ENCODE results near the gene HBEGF.
"Not testable (repeated sequence)": the region's sequence is repeated elsewhere in the genome, so short reads cannot be mapped to it uniquely, and the experiment has no call there.

The HBEGF gene

GRCh38 chr5:140360681-140361479 lies 14.5 kb upstream of the HBEGF start:
- no peak for DNase-seq

DNA sequence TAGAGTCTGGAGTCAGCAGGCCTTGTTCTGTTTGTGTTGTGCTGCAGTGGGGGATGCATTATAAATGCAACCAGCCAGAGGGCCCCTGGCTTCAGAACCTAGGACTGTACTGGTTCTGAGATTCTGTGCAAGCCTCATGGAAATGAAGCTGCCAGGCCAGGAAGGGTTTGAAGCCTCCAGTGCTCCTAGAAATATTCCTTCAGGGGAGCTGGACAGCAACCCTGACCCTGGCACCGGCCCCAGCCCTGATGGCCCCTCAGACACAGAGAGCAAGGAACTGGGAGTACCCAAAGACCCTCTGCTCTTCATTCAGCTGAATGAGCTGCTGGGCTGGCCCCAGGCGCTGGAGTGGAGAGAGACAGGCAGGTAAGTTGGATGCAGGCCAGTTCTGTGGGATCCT lies 13.7 kb upstream of the HBEGF start, which contains the start of gene SLC4A9:
TSS of gene SLC4A9 (plus strand) at position 94 of the 400 bp plus-strand sequence. CDS start at position 137, 43 bp downstream.
- DNase-seq, result no peak

GRCh38 chr5:140358738-140359310 lies 12.4 kb upstream of the HBEGF start:
- peak; percentile 60 for DNase-seq

GRCh38 chr5:140357726-140358093 lies 11.3 kb upstream of the HBEGF start:
- peak; percentile 85 for DNase-seq

- no peak for DNase-seq
Observed at GRCh38 chr5:140356853-140357725, 10.7 kb upstream of the HBEGF start.

DNA sequence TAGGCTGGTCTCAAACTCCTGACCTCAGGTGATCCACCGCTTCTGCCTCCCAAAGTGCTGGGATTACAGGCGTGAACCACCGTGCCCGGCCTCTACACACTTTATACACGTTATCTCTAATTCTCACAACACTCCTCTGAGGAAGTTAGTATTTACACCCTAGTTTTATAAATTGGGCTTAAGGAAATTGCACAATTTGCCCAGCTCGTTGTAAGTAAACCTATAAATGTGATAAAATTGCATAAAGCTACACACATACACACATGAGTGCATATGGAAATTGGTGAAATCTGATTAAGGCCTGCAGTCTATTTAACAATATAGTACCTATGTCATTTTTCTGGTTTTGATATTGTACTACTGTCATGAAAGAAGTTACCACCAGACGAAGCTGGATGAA lies 9.1 kb upstream of the HBEGF start:
- DNase-seq, result no peak

- DNase-seq, result peak; percentile 77
Observed at GRCh38 chr5:140351609-140352334, 5.4 kb upstream of the HBEGF start.

DNA sequence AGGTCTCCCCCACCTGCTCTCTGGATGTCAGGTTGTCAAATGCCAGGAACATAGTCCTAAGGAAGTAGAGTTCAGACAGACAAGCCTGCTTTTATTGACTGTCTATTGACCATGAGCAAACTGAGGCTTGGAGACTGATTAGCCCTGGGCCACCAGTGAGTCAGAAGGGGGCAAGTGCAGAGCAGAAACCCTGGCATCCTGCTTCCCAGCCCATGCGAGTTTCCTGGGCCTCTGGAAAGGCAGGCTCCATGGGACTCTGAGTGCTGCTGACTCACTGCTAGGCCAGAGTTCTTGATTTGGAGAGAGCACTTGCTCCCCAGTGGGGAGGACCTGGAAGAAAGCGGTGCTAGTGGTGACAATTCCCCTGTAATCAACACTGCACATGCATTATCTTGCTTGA lies 2.8 kb upstream of the HBEGF start:
- DNase-seq, result peak; percentile 54

DNA sequence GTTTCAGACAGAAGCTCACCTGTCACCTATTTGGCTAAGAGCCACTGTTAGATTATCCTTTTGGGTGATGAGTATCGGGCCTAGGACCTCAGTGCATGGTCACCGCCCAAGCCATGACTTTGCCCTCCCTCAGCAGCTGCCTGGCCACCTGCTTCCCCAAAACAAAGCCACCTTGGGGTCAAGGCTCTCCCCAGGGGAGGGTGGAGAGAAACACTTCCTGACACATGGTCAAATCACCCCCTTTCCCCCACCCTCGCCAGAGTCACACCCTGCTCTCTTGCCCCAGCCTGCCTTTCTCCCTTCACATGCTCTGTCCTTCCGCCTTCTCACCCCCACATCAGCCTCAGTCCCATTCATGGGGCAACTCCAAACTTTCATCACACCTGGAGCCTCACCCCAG lies 1.7 kb upstream of the HBEGF start:
- no peak for DNase-seq

DNA sequence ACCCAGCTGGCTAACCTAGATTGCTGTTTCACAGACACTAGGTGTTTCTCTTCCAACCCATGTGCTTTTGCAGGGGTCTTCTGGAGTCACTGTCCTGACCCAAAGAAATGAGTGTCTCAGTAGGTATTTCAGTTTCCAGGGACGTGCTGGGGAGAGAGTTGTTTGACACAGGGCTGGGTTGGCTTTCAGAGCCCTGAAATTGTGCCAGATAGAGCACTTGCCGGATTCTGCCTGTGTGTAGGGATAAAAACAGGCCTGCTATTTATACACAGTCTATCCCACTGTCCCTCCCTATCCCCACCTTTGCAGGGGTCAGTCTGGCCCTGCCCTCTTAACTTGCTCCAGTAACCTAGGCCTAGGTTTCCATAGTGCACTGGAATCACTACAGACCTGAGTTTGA lies 957 bp upstream of the HBEGF start:
- no peak for DNase-seq

DNA sequence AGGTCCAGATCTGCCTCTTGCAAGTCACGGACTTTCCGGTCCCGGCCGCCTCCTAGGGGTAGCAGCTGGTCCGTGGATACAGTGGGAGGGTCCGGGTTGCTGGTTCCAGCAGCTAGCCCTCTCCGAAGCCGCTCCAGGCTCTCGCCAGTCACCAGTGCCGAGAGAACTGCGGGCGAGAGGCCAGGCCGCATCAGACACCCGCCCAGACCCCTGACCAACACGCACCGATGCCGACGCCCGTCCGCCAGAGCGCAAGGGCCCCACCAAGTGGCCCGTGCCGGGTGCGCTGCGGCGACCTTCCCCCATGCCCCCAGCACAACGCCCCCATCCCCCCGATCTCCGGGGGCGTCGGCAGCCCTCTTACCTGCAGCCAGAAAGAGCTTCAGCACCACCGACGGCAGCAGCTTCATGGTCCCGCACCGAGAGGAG lies 470 bp downstream of the HBEGF start:
- DNase-seq, result peak; percentile 69

- DNase-seq, result peak; percentile 42
Observed at GRCh38 chr5:140344683-140345423, 1.6 kb downstream of the HBEGF start.

GRCh38 chr5:140343849-140344248 lies 2.6 kb downstream of the HBEGF start:
- not testable (repeated sequence) for DNase-seq

GRCh38 chr5:140342896-140343295 lies 3.5 kb downstream of the HBEGF start:
- DNase-seq, result no peak

DNA sequence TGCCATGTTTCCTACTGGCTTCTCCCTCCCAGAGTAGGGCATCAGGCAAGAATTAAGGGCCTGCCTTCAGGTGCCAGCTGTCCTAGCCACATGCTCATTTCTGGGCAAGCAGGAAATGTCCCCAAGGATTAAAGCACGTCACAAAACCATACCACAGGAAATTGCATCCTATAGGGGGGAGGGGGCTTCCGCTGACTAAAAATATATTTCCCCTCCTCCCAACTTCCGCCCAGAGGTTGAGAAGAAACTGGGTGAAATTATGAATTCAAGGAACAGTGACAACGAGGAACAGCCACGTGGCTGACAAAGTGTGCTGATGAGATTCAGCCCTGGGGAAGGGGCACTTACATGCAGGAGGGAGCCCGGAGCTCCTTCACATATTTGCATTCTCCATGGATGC lies 4.1 kb downstream of the HBEGF start:
- peak; percentile 44 for DNase-seq

DNA sequence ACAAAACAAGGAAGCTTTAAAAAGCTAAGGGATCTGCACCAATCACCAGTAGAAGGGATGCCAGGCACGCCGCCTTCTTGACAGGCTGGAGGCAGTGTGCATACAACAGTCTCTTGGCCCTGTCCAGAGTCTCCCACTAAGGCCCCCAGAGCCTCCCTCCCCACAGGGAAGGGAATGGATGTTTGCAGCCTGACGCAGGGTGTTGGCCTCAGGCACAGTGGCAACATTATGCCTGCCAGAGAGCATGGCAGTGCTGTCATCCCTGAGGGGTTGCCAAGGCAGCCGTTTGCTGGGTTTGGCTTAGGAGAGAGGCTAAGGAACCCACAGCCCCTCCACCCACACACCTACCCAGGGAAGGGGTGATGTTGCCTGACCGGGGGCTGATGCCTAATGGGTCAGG lies 4.8 kb downstream of the HBEGF start:
- no peak for DNase-seq

GRCh38 chr5:140340605-140341121 lies 5.7 kb downstream of the HBEGF start:
- DNase-seq, result no peak

DNA sequence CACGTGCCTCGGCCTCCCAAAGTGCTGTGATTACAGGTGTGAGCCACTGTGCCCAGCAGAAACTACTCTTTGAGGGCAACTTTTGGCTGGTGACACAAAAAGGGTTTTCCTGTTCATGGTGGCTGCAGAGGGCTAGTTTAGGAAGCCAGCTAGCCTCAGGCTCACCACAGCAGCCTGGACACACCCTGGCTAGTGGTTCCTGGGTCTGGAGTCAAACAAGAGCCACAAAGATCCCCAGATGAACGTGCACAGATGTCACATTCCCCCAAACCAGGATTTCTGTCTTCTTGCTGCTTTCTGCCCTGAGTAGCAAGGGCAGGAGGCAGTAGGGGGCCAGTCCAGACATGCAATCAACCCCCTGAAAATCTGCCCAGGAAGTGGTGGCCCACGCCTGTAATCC lies 6.8 kb downstream of the HBEGF start:
- no peak for DNase-seq

- DNase-seq, result no peak
Observed at GRCh38 chr5:140338908-140339307, 7.5 kb downstream of the HBEGF start.

- DNase-seq, result no peak
Observed at GRCh38 chr5:140338336-140338735, 8.1 kb downstream of the HBEGF start.

DNA sequence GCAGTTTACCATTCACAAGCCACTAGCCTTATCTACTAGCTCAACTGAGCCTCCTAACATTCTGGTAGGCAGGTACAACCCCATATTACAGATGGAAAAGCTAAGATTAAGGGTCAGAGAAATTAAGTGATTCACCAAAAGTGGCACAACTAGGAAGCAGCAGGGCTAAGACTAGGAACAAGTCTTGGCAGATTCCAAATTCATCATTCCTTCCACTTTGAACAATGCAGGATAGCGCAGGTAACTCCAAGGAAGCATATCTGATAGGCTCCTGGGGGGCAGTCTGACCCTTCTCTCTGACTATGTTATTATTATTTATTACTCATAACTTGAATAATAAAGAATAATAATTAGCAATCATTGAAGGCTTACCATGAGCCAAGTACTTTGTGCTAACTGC lies 8.5 kb downstream of the HBEGF start:
- DNase-seq, result no peak

DNA sequence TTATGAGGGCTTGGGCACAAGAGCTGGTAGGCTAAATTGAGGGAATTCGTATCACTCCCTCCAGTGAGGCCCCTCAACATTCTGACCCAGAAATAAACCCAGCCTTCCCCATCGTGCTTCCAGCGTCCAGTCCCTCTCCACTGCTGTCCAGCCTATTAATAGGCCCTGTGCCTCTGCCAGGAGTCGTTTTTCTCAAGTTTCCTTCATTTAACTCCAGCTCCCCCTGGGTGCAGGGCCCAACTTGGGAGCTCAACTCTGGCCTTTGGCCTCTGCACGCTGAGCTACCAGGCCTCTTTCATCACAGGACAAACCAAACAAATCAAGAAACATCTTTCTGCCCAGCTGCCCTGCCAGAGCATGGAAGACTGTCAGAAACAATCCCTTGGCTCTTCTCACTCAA lies 10.0 kb downstream of the HBEGF start:
- no peak for DNase-seq

Data from fibroblast of skin of back (primary cell).